GM19025 (cell line): ENCODE measurements around the gene FNDC3B.

ENCODE experiments used
- ATAC-seq: cut with Tn5 transposase; IDR thresholded peaks from one replicate; pipeline ENCODE4 v1.9.1; 2021; ENCODE audit warnings: mild to moderate bottlenecking, low read depth, moderate library complexity; ENCODE audit not compliant: unreplicated experiment

Gene FNDC3B

GRCh38 chr3:172111163-172111562, 71.8 kb downstream of the FNDC3B start:
- no peak for ATAC-seq

- ATAC-seq: no peak
Observed at GRCh38 chr3:172112078-172112733, 72.8 kb downstream of the FNDC3B start.

- ATAC-seq: no peak
Observed at GRCh38 chr3:172112734-172113120, 73.3 kb downstream of the FNDC3B start.

DNA sequence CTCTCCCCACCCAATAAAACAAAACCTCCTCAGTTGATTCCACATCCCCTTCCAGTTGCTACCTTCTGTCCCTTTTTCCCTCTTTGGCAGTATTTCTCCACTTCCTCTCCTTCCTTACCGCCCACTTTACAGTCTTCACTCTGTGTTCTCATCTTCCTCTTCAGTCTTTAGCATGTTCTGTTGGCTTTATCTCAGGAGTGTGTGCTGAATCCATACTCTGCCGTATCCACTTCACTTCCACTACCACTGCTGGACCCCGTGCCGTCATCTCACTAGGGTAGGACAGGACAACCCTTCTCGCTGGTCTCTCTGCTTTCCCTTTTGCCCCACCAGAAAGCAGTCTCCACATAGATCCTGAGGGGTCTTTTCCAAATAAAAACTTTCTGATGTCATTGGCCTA, 74.3 kb downstream of the FNDC3B start:
- no peak for ATAC-seq

- no peak for ATAC-seq
Observed at GRCh38 chr3:172115059-172115458, 75.7 kb downstream of the FNDC3B start.

DNA sequence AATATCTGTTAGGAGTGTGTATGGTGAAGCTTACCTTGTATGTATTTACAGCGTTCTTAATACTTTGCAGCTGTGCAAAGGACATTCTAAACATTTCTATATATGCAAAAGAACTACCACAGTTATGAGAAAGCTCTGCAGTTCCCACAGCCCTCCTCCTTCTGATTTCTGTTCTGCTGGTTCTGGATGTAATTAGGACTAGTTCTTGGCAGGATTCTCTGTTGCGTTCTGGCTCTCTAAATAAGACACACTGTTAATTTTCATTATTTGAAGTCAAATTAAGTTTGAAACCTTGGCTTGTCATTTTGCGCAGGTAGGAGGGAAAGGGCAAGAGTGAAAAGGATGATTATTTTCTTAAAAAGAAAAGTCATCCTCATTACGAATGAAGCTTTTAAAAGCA, 76.4 kb downstream of the FNDC3B start:
- no peak for ATAC-seq

DNA sequence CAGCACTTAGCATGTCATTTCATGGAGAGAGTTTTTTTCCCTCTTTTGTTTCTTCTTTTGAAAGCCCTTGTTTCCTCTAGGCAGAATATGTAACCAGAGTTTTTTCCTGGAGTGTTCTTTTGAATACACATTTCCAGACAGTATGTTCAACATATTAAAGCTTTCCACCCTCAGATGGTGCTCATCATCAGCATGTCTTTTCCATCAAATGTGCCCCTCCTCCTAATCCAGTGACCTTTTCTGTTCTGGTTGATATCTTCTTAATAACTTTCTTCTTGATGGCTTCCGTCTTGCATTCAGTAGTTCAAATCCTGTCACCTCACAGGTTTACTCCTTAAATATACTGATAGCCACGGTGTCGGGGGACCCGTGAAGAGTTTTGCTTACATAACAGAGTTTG, 78.6 kb downstream of the FNDC3B start:
- no peak for ATAC-seq

DNA sequence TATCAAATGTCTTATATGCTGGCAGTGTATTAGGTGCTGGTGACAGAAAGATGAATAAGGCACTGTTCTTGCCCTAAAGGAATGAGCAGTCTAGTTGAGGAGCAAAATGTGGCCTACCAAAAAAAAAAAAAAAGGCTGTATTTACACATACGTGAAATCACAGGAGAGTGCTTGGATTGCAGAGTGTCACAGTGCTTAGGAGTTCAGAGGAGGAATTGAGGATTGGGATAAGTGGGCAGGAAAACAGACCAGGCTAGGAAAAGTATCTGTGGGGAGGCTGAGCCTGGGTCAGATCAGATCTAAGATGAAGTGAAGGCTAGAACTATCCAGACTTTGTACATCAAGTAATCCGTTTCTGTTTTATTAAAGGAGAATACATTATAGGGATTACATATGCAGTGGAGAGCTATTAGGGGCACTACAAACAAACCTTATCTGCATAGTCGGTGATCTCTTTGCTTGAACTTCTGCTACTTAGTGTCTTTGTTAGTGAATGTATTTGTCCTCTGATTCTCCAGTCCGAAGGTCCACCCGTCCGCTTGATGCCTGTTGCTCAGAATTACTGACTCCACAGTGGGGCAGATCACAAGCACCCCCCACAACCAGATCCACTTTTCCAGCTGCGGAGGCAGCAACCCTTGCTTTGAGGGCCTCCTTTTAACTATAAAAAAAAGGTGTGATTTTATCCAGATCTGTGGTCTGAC, 80.0 kb downstream of the FNDC3B start:
- no peak for ATAC-seq

DNA sequence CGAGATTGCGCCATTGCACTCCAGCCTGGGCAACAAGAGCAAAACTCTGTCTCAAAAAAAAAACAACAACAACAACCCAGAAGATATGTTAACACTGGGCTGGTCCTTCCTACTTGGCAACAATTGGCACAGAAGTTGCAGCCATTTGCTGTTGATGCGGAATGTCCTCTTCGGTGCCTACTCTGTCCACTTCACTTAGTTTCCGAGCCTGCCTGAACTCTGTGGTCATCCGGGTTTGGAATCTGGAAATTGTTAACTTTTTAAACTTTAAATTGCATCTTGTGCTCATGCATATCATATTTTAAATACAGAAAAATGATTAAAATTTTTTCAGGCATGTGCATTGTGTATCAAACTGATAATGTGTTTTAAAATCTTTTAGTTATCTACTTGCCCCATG, 81.5 kb downstream of the FNDC3B start:
- ATAC-seq: no peak

DNA sequence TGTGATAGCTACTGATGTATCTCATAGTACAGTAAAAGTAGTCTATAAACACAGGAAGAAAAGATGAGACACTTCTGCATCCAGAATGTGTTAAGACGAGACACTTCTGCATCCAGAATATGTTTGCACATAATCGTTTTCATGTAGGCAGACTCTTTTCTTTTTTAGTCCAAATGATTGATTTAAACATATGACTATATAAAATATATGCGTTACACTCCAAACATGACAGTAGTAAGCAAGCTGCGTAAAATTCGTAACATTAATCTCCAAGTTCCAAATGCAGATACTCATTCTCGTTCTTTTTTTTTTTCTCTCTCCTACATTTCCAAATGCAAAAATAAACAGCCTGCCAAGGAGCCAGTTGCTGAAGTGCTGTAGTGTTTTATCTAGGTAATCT, 82.6 kb downstream of the FNDC3B start:
- no peak for ATAC-seq

GRCh38 chr3:172124271-172124670, 84.9 kb downstream of the FNDC3B start:
- no peak for ATAC-seq

GRCh38 chr3:172125053-172125452, 85.7 kb downstream of the FNDC3B start:
- ATAC-seq: no peak

GRCh38 chr3:172125963-172126457, 86.6 kb downstream of the FNDC3B start:
- ATAC-seq: no peak

DNA sequence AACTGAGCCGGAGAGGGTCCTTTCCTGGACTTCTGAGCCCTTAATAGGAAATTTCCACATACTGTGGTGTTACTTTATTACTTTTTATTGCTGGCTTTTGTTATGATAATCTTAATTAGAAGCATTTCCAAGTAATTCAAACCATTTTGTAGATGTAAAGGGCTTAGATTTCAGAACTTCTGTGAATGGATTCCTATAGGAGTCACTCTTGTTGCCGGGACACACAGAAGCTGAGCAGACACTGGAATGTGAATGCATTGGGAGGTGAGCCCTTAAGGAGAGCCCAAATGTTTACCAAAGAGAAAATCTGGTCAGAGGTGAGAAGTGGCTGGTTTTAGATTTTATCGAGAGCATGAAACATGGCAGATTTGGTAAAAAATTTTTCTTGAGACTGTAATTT, 87.4 kb downstream of the FNDC3B start:
- no peak for ATAC-seq

DNA sequence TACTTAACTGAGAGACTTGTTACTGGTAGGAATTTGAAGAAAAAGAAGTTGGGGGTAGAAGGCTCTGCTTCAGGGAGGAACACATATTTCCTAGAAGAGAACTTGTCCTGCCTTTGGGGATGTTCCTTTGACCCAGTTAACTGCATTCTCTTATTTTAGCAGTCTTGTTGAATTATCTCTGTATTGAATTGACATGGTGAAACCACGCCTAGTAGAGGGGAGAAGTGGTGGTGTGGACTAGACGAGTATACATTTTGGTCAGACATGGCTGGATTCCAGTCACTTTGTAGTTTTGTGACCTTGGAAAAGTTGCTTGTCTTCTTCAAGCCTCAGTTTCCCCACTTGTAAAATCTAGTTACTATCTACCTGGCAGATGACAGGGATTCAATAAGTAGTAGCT, 87.8 kb downstream of the FNDC3B start:
- no peak for ATAC-seq

GRCh38 chr3:172127929-172128580, 88.7 kb downstream of the FNDC3B start:
- no peak for ATAC-seq

DNA sequence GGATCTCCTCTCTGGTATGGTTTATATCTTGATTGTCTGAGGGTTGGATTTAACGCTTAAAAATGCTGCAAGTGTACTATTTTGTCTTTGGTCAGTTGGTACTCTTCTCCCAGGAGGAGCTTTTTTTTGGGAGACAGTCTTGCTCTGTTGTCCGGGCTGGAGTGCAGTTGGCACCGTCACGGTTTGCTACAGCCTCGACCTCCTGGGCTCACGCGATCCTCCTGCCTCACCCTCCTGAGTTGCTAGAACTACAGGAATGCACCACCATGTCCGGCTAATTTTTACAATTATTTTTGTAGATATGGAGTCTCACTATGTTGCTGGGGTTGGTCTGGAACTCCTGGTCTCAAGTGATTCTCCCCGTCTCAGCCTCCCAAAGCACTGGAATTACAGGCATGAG, 89.5 kb downstream of the FNDC3B start:
- no peak for ATAC-seq

DNA sequence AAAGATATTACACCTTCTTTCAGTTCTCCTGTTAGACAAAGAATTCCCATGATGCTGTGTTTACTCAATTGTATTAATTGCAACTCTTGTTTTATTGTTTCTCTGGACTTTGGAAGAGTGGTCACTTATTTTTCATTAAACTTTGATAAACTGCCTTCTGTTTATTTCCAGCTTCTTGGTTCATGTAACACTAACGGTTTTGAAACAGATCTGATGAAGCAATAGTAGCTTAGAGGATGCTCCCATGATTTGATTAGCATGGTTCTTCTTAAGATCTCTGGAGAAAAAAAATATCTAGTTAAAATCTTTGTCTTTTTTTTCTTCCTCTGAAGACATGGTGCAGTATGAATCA, 90.1 kb downstream of the FNDC3B start:
- ATAC-seq: no peak

- ATAC-seq: no peak
Observed at GRCh38 chr3:172129850-172130716, 90.7 kb downstream of the FNDC3B start.

DNA sequence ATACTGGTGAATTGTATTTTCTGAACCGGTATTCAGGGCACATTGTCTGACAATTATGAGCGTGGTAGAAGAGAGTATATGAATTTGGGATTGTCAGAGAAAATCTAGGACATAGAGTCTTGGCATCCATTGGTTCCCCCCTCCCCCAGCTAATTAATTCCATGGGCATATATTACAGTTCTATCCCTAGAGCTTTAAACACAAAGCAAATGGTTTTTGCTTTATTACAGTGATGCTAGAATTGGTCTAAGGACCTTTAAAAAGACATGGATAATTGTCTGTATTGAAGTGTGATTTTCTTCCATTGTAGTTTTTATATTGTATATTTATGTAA, 91.3 kb downstream of the FNDC3B start:
- ATAC-seq: no peak

DNA sequence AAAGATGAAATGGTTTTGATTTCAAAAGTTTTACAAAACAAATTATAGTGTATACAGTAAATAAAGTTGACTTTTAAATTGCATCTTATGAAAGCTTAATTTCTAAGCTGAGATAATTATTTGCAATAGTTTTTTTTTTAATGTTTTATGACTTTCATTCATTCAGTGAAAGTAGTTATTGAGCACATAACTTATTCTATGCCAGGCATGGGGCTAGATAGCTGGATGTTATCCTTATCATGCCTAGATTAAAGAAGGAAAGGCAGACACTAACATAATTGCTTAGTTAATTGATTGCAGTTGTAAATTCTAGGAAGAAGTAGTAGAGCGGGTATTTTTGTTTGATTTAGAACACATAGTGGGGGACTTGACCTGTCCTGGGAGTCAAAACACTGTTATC, 92.4 kb downstream of the FNDC3B start:
- no peak for ATAC-seq
